Activated naive CD8-positive, alpha-beta T cell treated with anti-CD3 and anti-CD28 coated beads for 36 hours (primary cell): Measurements from ENCODE around the gene AFAP1L2. TPM values are rescaled to one million over a fixed set of nuclear protein-coding genes. Genes with fewer than 3 reads are reported as not detected.

Experiments used
- DNase-seq: peaks from one replicate; pipeline ENCODE4 v3.0.0; 2021
- H3K27ac Mint-ChIP-seq: one replicate; pipeline ENCODE4 v1.8.0; 2022; ENCODE audit warnings: mild to moderate bottlenecking, moderate library complexity, mixed read lengths
- H3K27me3 Mint-ChIP-seq: one replicate; pipeline ENCODE4 v1.8.0; 2022; ENCODE audit warnings: mild to moderate bottlenecking, mixed read lengths
- H3K36me3 Mint-ChIP-seq: one replicate; pipeline ENCODE4 v1.8.0; 2021; ENCODE audit warnings: mild to moderate bottlenecking, mixed read lengths
- H3K4me1 Mint-ChIP-seq: one replicate; pipeline ENCODE4 v1.8.0; 2021; ENCODE audit warnings: mixed read lengths
- H3K4me3 Mint-ChIP-seq: one replicate; pipeline ENCODE4 v1.8.0; 2022; ENCODE audit warnings: mild to moderate bottlenecking, moderate library complexity, mixed read lengths
- H3K9me3 Mint-ChIP-seq: one replicate; pipeline ENCODE4 v1.8.0; 2022; ENCODE audit warnings: mixed read lengths
- total RNA-seq, 2 experiments: library from RNA; stranded (reverse); gene quantifications; one replicate each; pipeline ENCODE4 v1.2.3, GENCODE V29; 2021

AFAP1L2 gene
- total RNA-seq, 2 experiments from 2014 or later: 3.2 to 4.6 TPM

DNA sequence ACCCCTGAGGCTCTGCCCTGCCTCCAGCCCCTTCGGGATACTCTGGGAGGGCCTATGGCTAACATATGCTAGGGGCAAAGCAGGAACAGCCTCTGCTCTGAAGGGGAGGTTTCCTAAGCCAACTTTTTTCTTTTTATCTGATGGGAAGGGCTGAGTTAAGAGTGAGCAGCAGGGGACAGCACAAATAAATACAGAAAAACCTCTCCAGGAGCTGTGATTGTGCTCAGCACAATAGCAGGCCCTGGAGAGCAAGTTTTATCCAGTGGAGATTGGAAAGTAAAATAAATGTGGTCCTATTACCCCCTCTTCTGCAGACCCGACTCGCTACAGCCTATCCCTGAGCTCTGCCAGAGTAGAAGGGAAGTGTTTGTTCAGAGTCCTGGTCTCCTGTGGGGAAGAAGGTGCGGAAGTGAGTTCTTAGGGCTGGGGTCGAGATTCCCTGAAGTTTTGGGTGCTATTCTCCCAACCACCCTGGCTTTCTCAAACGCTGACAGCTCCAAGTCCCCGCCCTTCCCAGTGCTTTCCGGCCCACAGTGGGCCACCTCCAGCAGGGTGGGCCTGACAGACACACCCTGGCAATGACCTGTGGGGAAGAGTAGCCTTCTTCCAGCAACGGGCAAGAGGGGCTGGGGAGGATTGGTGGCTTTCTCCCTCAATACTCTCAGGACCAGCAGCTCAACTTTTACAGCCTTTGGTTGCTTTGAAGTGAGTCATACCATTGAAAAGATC lies 23.0 kb upstream of the AFAP1L2 start:
- H3K27ac Mint-ChIP-seq: no peak overlapping the region
- H3K4me3 Mint-ChIP-seq: no peak overlapping the region
- no peaks in the 10 kb centered on the region for H3K4me1 Mint-ChIP-seq
- no peaks in the 10 kb centered on the region for H3K27me3 Mint-ChIP-seq
- no peak for DNase-seq
- peaks cover 13% of the 10 kb centered on the region for H3K36me3 Mint-ChIP-seq
- no peaks in the 10 kb centered on the region for H3K9me3 Mint-ChIP-seq

DNA sequence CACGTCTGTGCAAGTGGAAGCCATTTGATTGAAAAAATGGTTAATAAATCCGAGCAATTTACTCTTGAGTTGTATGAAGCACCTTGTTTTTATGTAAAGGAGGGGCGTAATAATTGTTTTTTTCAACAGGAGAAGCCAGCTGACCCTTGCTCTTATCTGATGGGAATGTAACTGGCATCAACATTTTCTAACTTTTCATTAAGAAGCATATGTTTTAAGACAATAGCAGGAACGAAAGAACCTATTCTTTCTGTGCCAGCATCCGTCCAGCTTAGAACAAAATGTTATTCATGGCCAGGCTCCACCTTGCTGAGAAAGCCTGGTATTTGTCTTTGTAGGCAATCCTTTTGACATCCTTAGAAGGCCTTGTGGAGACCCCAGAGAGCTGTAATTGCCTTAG lies 22.2 kb upstream of the AFAP1L2 start:
- H3K27ac Mint-ChIP-seq: no peak overlapping the region
- no peak for DNase-seq
- no peaks in the 10 kb centered on the region for H3K9me3 Mint-ChIP-seq
- H3K27me3 Mint-ChIP-seq: no peaks in the 10 kb centered on the region
- peaks cover 11% of the 10 kb centered on the region for H3K36me3 Mint-ChIP-seq
- H3K4me1 Mint-ChIP-seq: no peaks in the 10 kb centered on the region
- H3K4me3 Mint-ChIP-seq: no peak overlapping the region

DNA sequence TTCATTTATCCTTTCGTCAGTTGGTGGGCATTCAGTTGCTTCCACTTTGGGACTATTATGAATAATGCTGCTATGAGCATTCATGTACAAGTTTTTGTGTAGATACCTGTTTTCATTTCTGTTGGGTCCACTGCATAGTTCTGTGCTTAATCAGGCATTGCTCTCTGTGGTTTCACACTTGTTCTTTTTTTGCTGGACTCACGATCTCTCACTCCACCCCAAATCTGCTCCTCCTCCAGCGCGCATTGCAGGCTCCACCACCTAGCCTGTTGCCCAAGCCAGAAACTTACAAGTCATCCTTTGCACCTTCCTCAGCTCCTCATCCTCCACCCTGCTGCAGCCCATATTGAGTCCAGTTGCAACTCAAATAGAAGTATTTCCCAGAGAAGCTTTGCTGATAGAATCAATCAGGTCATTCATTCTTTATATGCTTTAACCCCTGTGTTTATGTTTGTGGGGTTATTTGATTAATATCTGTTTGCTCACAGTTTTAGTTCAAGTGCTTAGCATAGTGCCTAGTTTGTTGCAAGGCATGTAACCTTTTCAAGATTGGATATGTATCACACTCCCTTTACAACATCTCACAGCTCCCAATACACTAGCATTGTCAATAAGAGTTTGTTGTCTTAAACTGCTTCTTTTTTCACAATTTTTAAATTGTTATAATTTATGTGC lies 16.6 kb upstream of the AFAP1L2 start:
- no peaks in the 10 kb centered on the region for H3K36me3 Mint-ChIP-seq
- H3K27me3 Mint-ChIP-seq: peaks cover 27% of the 10 kb centered on the region
- no peaks in the 10 kb centered on the region for H3K4me1 Mint-ChIP-seq
- no peak overlapping the region for H3K4me3 Mint-ChIP-seq
- DNase-seq: no peak
- H3K9me3 Mint-ChIP-seq: no peaks in the 10 kb centered on the region
- no peak overlapping the region for H3K27ac Mint-ChIP-seq

DNA sequence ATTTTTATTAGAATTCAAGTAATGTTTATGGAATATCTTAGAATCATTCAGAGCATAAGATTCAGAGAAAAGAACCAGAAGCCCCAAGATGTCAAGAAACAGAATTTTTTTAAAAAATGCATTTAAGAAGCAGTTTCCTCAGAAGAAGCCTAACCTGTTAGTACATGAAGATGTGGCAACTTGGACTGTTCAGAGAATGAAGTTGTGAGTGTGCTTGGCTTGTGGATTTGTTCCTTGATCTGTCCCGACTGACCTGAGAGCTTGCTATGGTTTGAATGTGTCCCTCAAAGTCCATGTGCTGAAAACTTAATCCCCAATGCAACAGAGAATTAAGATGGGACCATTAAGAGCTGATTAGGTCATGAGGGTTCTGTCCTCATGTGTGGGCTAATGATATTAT lies 13.8 kb upstream of the AFAP1L2 start:
- DNase-seq: no peak
- Mint-ChIP-seq H3K27me3 (peaks cover 44% of the 10 kb centered on the region), H3K9me3 (no peaks in the 10 kb centered on the region), H3K27ac (no peak overlapping the region), H3K4me3 (no peak overlapping the region), H3K36me3 (no peaks in the 10 kb centered on the region), H3K4me1 (no peaks in the 10 kb centered on the region)

- H3K27me3 Mint-ChIP-seq: peaks cover 49% of the 10 kb centered on the region
- H3K4me3 Mint-ChIP-seq: no peak overlapping the region
- no peaks in the 10 kb centered on the region for H3K4me1 Mint-ChIP-seq
- no peak overlapping the region for H3K27ac Mint-ChIP-seq
- H3K36me3 Mint-ChIP-seq: no peaks in the 10 kb centered on the region
- no peaks in the 10 kb centered on the region for H3K9me3 Mint-ChIP-seq
- DNase-seq: no peak
These were observed 8.8 kb upstream of the AFAP1L2 start for GRCh38 chr10:114412907-114413797.

DNA sequence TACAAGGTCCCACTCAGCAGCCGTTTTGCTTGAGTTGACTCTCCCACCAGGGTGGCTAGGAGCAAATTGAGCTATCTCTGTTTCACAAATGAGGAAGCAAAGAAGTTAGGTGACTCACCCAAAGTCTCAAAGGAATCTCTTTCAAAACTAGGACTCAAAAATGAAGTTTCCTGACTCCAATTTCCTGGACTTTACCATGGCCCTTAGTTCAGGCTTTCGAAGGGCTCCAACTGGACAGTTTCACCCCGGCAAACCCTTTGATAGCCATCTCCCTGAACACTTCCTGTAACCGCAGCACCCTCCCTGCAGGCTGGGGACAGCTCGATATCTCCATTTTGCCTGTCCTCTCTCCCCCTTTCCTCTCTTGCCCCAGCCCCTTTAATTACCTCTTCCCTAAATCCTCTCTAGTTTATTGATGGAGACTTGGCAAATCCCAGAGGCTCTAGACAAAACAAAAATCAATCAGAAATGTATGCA lies 4.7 kb upstream of the AFAP1L2 start:
- Mint-ChIP-seq H3K9me3 (peaks cover 3% of the 10 kb centered on the region), H3K36me3 (no peaks in the 10 kb centered on the region)

DNA sequence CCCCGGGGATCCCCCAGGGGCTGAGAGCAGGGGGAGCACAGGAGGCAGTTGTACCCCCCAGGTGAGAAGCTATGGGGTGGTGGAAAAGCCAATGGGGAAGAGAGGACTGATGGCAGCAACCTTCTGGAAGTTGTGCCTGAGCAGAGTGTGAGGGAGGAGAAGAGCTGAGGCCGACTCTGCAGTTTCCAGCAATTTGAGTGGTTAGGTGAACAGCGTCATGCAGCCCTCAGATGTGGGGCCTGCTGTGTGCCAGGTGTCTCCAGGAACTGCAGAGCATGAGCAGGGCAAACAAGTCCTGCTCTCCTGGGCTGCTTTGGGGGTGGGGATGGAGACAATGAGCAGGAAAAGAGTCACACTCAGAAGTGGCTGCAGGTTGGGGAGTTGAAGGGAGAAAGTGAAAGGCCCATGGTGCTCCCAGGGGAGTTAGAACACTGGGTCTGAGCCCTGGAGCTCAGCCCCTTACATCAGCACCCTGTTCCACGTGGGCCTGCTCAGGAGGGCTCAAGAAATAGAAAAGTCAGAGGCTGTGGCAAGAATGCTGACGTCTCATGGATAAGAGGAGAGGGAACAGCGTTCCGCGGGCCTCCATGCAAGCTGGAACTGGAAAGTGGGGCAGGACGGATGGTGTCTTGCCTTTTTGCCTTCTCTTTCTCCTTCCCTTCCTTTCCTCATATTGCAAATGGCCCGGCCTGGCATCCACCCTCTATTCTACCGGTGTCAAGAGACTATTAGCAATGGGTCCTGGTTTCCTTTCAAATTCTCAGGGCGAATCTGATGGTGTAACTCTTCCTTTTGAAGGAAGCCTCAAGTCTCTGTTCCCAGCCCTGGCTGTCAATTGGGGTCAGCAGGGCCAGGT lies 4.0 kb upstream of the AFAP1L2 start:
- Mint-ChIP-seq H3K4me3 (no peak overlapping the region), H3K36me3 (no peaks in the 10 kb centered on the region), H3K27me3 (peaks cover 42% of the 10 kb centered on the region), H3K27ac (no peak overlapping the region), H3K9me3 (peaks cover 3% of the 10 kb centered on the region), H3K4me1 (no peaks in the 10 kb centered on the region)
- no peak for DNase-seq

More for the DNA sequence above, 4.7 kb upstream of the AFAP1L2 start:
- Mint-ChIP-seq H3K4me1 (no peaks in the 10 kb centered on the region), H3K27ac (no peak overlapping the region), H3K4me3 (no peak overlapping the region), H3K27me3 (peaks cover 47% of the 10 kb centered on the region)
- no peak for DNase-seq

DNA sequence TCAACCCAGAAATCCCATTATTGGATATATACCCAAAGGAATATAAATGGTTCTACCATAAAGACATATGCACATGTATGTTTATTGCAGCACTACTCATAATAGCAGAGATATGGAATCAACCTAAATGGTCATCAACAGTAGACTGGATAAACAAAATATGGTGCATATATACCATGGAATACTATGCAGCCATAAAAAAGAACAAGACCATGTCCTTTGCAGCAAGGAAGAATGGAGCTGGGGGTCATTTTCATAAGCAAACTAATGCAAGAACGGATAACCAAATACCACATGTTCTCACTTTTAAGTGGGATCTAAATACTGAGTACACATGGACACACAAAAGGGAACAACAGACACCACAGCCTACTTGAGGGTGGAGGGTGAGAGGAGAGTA lies 2.2 kb upstream of the AFAP1L2 start:
- H3K4me3 Mint-ChIP-seq: no peak overlapping the region
- H3K4me1 Mint-ChIP-seq: peaks cover 8% of the 10 kb centered on the region
- H3K27me3 Mint-ChIP-seq: peaks cover 45% of the 10 kb centered on the region
- no peak for DNase-seq
- no peaks in the 10 kb centered on the region for H3K36me3 Mint-ChIP-seq
- peaks cover 3% of the 10 kb centered on the region for H3K9me3 Mint-ChIP-seq
- H3K27ac Mint-ChIP-seq: no peak overlapping the region

DNA sequence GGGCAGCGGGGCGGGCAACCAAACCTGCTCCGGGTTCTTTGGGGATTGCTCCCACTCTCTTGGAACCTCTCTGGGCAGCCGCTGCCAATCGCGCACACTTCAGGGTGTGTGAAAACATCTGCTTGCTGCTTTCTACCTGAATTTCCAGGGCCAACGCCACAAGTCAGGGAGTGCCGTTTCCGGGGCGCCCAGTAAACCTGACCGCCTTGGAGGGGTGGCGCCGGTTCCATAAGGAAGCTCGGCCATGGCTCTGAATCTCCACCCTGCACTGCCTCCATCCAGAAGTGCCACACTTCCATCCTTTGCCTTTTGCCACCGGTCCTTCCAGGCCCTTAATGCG lies 679 bp upstream of the AFAP1L2 start:
- no peak overlapping the region for H3K27ac Mint-ChIP-seq
- H3K27me3 Mint-ChIP-seq: peaks cover 57% of the 10 kb centered on the region
- H3K9me3 Mint-ChIP-seq: peaks cover 3% of the 10 kb centered on the region
- H3K36me3 Mint-ChIP-seq: no peaks in the 10 kb centered on the region
- no peak overlapping the region for H3K4me3 Mint-ChIP-seq
- DNase-seq: no peak
- H3K4me1 Mint-ChIP-seq: peaks cover 8% of the 10 kb centered on the region

GRCh38 chr10:114403541-114404161 lies 651 bp downstream of the AFAP1L2 start:
- DNase-seq: peak; percentile 20
- H3K36me3 Mint-ChIP-seq: no peaks in the 10 kb centered on the region
- peaks cover 62% of the 10 kb centered on the region for H3K27me3 Mint-ChIP-seq
- peaks cover 8% of the 10 kb centered on the region for H3K4me1 Mint-ChIP-seq
- H3K9me3 Mint-ChIP-seq: peaks cover 3% of the 10 kb centered on the region
- peak overlapping the region; percentile 45 for H3K4me3 Mint-ChIP-seq
- no peak overlapping the region for H3K27ac Mint-ChIP-seq

GRCh38 chr10:114402871-114403540 lies 1.3 kb downstream of the AFAP1L2 start:
- H3K4me3 Mint-ChIP-seq: peak overlapping the region; percentile 45
- peaks cover 9% of the 10 kb centered on the region for H3K4me1 Mint-ChIP-seq
- H3K27ac Mint-ChIP-seq: no peak overlapping the region
- peaks cover 3% of the 10 kb centered on the region for H3K9me3 Mint-ChIP-seq
- H3K27me3 Mint-ChIP-seq: peaks cover 68% of the 10 kb centered on the region
- H3K36me3 Mint-ChIP-seq: no peaks in the 10 kb centered on the region
- DNase-seq: no peak

DNA sequence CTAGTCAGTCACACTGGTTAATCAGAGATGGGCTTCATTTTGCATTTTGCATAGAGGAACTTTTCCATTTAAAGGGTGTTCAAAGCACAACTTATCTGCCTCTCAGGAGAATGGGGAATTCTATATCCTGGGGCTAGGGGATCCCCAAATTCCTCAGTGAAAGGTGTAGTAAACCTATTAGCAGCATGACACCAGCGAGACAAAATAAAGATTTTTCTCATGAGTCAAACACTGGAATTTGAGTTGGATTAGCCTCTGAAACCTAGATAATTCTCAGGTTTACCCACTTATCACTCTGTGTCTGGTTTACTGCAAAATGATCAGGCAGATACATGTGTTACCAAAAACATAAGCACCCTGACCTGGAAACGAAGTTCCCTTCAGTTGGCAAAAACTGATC lies 2.1 kb downstream of the AFAP1L2 start:
- peaks cover 3% of the 10 kb centered on the region for H3K9me3 Mint-ChIP-seq
- H3K4me1 Mint-ChIP-seq: peaks cover 13% of the 10 kb centered on the region
- peaks cover 68% of the 10 kb centered on the region for H3K27me3 Mint-ChIP-seq
- no peak overlapping the region for H3K4me3 Mint-ChIP-seq
- H3K36me3 Mint-ChIP-seq: no peaks in the 10 kb centered on the region
- H3K27ac Mint-ChIP-seq: no peak overlapping the region
- no peak for DNase-seq

DNA sequence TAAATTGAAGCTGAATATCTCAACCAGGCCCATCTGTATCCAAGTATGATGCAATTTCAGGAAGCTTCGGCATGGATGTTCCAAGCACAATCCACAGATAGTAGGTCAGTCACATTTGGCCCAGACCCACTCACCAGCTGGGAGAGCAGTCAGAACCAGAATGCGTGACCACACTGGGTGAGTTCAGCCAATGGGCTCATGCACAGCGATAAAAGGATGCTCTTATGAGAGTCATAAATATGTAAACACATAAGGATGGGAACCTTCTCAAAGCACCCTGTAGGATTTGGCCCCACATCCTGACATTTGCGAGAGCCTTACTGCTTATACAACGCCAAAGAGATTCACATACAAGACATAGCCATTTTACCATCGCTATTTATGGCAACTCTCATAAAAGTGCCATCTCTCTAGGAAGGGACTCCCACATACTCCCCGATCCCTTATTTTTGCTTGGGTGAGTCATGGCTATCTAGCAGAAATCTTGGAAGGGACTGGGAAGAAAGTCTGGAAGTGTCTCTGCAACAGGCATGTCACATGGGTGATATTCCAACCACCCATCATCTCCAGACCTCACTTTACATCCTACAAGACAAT lies 3.0 kb downstream of the AFAP1L2 start:
- H3K9me3 Mint-ChIP-seq: peaks cover under 1% of the 10 kb centered on the region
- no peaks in the 10 kb centered on the region for H3K36me3 Mint-ChIP-seq
- no peak overlapping the region for H3K4me3 Mint-ChIP-seq
- no peak overlapping the region for H3K27ac Mint-ChIP-seq
- peaks cover 13% of the 10 kb centered on the region for H3K4me1 Mint-ChIP-seq
- no peak for DNase-seq
- peaks cover 65% of the 10 kb centered on the region for H3K27me3 Mint-ChIP-seq
